Activated T-cell treated with anti-CD3 and anti-CD28 coated beads, Interleukin-2, amount 50 U/mL, for 1 hour (primary cell): ENCODE data around the gene LRRFIP1.
"Not testable (repeated sequence)": the region's sequence is repeated elsewhere in the genome, so short reads cannot be mapped to it uniquely, and the experiment has no call there.

Source experiments
- DNase-seq: peaks from one replicate; pipeline ENCODE4 v3.0.0-alpha.2; 2020

The LRRFIP1 gene

GRCh38 chr2:237732070-237732469 lies 104.7 kb downstream of the LRRFIP1 start:
- DNase-seq, result no peak

- DNase-seq, result no peak
Measured at GRCh38 chr2:237732790-237733381, 105.5 kb downstream of the LRRFIP1 start.

GRCh38 chr2:237733677-237734300 lies 106.4 kb downstream of the LRRFIP1 start:
- DNase-seq, result no peak

DNA sequence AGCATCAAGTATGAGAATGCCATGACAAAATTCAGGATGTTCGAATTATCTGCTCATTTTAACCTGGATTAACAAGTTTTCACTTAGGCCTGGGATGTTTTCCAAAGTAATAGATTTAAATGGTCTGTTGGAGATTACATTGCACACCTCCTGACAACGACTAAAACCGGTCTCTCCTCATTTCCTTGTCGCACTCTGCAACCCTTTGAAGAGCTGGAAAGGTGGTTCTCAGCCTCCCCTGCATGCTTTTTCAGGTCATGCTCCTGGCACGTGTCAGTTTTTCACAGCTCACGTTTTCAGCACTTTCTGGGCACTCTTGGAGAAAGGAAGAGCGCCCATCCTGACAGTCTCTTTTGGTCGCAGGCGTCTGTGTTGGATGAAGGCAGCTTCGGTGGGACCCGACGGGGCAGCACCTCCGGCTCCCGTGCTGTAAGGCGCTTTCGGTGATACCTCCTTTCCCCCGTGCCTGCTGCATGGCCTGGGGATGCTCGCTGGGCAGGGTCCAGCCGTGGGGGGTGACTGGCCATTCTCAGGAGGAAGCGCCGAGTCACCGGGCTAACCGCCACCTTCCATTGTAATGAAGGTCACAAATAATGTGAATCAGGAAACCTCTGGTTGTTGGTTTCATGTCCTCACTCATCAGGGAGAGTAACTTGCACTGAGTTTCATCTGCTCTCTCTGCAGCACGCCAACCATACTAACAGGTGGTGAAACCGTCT lies 107.7 kb downstream of the LRRFIP1 start:
- DNase-seq, result no peak

DNA sequence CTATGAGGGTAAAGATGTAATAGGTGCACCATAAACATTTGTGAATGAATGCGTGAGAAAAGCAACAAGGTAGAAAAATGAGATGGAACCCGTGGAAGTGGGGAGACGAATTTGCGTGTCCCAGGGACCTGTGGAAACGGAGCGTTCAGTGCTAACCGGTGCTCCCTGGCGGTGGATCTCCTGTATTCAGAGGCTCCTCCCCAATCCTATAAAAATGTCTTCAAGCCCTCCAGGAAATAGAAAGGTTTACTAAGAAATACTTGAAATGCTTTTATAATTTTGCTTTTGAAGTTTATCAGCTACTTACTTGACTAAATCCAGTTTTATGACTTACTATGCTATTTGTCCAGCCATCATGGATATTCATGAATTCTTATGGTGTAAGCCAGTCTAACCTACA lies 108.4 kb downstream of the LRRFIP1 start:
- DNase-seq, result no peak

- no peak for DNase-seq
Measured at GRCh38 chr2:237736783-237737182, 109.4 kb downstream of the LRRFIP1 start.

DNA sequence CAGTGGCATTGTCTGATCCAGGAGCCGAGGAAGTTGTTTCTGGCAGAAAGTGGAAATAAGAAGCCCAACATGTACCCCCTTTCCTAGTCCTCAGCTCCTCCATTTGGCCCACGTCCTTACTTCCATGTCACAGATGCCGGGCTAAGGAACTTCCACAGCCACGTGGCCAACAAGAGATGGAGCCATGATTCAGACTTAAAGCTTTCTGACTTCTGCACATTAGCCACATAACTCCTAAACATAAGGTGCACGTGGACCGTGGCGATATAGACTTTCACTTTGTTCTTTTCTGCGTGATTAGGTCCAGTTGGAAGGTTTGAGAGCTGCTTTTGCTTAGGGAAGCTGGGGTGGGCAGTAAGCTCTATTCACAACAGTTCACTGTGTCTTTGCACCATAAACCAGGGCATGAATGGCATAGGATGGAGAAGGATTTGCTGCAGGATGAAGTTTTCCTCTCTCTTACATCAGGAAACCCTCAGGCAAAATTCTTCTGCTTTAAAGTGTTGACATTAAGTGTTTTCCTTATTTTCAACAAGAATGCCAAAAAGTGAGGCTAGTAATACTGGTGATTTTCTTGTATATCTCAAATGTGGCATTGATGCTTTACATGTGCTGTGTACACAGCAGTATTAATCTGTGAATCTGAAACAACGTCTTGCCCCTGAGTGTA lies 109.9 kb downstream of the LRRFIP1 start:
- DNase-seq, result no peak

DNA sequence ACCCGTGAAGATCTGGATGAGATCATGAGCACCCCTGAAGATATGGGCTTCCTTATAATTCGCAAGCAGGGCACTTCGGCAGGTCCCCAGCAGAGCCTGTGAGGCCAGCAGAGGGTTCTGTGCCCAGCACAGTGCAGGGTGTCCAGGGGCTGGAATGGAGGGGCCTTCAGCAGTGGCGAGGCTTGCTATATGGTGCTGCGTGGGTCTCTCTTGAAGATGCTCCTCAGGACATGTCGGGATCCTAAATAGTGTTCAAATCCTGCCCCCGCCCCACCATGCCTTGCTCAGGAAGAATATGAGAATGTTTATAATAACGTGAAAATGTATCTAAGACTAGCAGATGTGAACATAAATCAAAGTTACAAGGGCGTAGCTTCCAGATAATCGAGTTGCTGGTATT lies 110.9 kb downstream of the LRRFIP1 start:
- no peak for DNase-seq

DNA sequence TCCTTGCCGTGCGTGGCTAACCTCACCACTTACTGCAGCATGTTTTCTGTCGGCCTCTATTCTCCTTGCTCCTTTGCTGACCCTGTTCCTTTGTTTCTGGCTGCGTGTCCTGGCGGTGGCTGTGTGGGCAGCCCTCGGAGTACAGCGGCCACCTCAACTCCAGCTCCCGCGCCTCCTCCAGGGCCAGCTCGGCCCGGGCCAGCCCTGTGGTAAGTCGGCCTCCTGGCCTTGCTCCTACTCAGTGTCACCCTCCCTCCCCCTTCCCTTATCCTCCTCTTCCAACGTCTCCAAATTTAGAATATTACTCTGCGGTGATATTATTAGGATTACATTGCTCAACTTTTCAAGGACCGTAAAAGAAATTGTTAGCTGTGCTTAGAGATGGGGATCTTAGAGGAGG lies 111.7 kb downstream of the LRRFIP1 start:
- DNase-seq, result no peak

DNA sequence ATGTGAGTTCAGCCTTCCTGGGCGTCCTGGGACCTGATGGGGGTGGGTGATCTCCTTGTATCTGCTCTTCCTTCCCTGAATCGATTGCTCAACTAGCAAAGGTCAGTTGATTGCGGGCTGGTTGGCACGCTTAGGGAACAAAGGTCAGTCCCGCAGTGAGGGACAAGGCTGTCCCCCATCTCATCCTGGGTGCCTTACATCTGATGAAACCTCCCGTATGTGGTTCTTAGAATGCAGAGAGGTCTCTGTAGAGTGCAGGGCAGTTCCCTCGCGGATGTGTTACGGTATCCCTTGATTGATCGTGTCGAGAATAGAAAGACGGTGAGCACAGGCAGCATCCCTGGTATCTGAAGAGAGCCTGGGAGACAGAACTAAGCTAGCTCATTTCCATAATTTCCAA lies 114.8 kb downstream of the LRRFIP1 start:
- DNase-seq, result no peak

DNA sequence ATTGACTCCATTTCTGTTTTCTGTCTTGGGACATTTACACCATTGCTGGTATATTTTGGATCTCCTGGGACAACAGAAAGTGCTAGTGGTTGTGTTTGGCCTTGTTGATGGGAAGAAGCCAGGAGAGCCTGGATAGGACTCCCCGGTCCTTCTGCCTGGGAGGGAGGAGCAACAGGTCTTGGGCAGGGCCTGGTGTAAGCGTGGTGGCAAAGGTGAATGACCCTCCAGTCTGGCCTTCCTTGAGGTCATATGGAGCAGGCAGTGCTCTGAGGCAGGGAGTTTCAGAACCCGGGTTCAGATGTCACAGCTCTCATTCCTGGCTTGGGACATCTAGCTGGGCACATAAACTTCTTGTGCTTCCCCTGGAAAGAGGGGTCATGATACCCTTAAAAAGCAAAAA lies 115.2 kb downstream of the LRRFIP1 start:
- DNase-seq, result no peak

- no peak for DNase-seq
Measured at GRCh38 chr2:237743024-237743423, 115.6 kb downstream of the LRRFIP1 start.

DNA sequence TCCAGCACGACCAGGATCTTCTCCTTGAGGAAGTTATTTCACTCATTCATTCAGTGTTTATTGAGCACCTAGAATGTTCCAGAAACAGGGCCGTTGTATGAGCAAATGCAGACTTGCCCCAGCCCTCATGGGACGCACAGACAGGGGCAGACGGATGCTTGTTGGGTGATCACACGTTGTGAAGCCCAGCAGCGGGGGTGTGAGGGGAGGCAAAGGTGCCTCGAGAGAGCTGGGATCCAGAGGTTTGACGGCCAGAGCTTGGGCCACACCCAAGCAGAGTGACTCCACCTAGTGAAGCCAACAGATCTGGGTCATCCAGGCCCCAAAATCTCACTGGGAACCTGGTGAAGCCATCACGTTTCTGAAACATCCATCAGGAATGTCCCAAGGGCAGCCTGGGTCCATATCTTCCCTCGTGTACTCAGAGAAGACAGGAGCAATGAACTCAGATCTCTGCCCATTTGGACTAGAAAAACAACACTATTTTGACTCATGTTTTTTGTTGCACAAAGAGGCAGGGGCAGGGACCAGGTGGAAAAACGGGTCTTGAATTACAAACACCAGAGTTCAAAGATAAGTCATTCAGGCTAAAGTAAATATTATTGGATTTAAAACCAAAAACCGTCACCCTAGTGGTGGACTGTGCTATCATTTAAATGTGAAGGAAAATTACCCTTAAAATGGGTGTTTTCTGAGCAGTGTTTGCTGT lies 116.3 kb downstream of the LRRFIP1 start:
- no peak for DNase-seq

DNA sequence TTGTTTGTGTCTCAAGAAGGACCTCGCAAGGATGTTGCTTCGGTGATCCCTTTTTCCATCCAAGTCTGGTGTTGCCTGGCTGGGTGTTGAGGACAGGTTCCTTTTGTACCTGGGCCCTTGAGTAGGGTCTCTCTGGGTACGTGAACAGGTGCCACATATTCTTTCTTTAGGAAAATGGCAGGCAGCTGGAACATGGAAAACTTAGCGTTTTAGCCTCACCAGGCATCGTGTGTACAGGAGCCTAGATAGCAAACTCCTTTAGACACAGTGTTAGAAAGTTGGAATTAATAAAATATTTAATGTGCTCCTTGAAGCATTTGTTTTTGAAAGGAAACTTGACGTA lies 116.9 kb downstream of the LRRFIP1 start:
- DNase-seq, result no peak

DNA sequence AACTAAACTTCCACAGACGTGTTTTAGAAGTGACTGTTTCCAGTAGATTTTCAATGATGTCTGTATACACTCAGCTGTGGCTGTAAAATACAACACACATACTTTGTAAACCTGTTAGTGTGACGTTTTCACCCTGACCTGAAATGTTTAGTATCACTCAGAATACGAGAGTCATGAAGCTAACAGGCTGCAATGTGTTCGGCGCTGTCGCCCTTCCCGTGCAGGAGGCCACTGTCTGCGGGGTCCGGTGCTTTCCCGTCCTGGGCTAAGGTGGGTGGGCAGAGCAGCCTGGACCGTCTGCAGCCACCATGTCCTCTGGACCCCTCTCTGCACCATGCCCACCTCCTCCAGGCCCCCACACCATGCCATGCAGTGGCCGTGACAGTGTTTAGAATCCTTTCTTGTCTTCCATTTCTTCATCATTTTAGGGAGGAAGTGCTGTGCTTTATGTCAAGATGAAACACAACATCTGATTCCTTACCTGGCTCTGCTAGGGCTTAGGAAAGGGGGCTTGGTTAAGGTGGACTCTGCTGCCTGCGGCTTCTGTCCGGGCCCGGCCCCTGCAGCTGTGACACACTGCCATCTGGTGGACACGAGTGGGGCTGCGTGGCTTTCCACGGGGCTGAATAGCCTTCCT lies 117.3 kb downstream of the LRRFIP1 start:
- DNase-seq, result peak; percentile 87

DNA sequence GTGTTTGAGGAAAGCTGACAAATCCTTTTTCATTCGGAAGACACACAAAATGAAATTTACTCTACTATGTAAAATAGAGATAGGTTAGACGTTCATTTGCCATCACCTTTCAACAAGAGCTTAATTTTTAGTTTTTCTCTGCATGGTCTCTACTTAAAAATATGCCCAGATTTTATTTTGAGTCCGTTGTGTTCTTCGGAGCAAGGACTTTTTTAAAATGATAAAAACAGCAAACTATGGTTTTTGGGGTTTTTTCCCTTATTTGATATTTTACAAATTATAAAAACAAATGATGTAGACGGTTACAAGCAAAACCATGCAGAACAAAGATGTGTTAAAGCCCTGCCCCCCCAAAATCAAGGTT lies 117.8 kb downstream of the LRRFIP1 start:
- no peak for DNase-seq

DNA sequence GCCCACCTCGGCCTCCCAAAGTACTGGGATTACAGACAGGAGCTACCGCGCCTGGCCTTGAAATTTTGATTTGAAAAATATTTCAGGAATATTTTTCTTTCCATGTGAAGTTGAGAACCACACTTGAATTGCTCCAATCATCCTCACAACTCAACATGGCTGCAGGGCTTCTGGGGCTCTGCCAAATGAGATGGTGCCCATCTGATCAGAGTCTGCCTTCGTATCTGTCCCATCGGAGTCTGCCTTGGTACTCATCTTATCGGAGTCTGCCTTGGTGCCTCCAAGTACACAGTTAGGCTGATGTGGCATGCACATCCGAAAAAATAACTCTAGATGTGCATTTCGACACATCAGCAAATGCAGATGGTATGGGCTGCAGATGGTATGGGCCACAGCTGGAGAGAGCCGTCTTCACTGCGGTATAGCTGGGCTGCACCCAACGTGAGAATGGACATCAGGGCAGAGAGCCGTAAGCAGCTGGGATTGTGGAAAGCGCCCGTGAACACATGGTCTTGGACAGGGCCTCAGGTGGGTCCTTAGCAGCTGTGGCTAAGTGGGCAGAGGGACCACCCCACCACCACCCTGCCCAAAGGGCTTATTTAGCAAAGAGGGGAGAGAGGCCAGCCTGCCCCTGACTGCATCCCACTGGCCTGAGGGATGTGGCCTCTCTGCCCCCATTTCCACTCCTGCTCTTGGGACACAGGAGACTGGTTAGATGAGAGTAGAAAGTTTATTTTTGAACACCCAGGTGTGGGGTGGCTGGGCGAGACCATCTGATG lies 119.1 kb downstream of the LRRFIP1 start:
- no peak for DNase-seq

DNA sequence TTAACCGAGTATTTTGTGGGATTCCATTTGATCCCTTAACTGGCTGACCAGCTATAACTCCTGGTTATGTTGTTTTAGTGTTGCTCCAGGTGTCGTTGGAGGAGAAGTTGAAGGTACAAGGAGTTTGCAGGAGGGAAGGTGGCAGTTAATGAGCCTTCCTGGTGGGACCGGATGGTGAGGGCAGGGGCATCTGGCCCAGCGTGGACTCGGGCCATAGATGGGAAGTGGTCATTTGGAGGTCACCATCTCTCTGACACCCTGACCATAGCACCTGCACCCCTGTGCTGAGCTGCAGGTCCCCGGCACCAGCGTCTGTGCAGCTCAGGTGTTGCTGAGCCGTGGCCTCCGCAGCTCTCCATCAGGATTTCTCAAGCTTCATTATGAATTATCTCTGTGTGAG lies 119.8 kb downstream of the LRRFIP1 start:
- DNase-seq, result no peak

DNA sequence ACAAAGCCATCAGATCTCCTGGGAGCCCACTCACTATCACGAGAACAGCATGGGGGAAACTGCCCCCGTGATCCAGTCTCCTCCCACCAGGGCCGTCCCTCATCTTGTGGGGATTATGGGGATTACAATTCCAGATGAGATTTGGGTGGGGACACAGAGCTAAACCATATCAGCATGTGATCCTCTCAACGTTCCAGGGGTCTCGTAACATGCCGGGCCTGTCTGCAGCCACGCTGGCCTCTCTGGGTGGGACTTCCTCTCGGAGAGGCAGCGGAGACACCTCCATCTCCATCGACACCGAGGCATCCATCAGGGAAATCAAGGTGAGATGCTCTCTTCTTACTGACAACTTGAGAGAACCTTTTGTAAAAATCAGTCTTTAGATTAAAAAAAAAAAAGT lies 121.6 kb downstream of the LRRFIP1 start:
- DNase-seq, result no peak

DNA sequence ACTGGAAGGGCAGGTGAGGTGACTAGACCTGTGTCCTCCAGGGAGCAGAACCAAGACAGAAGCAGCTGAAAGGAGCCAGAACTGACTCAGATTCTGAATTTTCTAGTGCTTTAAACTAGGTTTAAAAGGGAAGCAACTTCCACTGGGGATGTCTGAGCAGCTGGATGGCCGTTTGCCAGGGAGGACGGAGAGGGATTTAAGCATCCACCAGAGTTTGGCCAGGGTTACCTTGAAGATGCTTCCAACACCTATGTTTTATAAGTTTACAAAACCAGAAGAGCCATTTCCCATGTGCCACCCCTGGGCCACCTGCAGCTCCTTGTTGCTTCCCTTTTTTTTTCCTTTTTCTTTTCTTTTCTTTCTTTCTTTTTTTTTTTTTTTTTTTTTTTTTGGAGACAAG lies 122.6 kb downstream of the LRRFIP1 start:
- DNase-seq, result no peak

- DNase-seq, result not testable (repeated sequence)
Measured at GRCh38 chr2:237750441-237750840, 123.1 kb downstream of the LRRFIP1 start.

GRCh38 chr2:237752761-237753165 lies 125.4 kb downstream of the LRRFIP1 start:
- DNase-seq, result no peak
